Endothelial cell of umbilical vein (primary cell): Measurements from ENCODE around the gene SPTLC2. TPM values are rescaled to one million over a fixed set of nuclear protein-coding genes. Genes with fewer than 3 reads are reported as not detected.

ENCODE experiments used
- BruUV-seq: library from RNA; stranded (reverse); fragments of 400-500 nt; replicated peaks from 2 replicates; lab custom pipeline; 2021; lab: Mats Ljungman, UMichigan
- CTCF ChIA-PET: fragments of 300-600, 350-600 bp; sonication (Branson Sonifier 250); formaldehyde crosslinking; loops from one replicate; lab custom pipeline; 2021; ENCODE audit warnings: antibody characterized with exemption, inconsistent platforms; lab: Charles Lee
- POLR2A ChIA-PET: fragments of 300-600, 350-600 bp; sonication (Branson Sonifier 250); formaldehyde crosslinking; loops from one replicate; lab custom pipeline; 2021; ENCODE audit warnings: antibody characterized with exemption, inconsistent platforms; lab: Charles Lee
- DNase-seq: peaks from one replicate; pipeline ENCODE4 v3.0.0-alpha.2; 2011; ENCODE audit warnings: low read depth, low spot score
- FAIRE-seq: peaks from 2 replicates; lab custom pipeline; 2011; peaks lifted over from hg19 to GRCh38; lab: Jason Lieb, UNC
- H2AFZ ChIP-seq: 2 replicates; pipeline ENCODE4 v1.6.0; 2012; ENCODE audit warnings: low read depth, low read length, control low read depth, inconsistent platforms
- H3K27ac ChIP-seq: 2 replicates; pipeline ENCODE4 v1.5.1; 2011; ENCODE audit warnings: low read depth, mild to moderate bottlenecking, control low read depth, low read length, moderate library complexity; ENCODE audit not compliant: insufficient read depth
- H3K27me3 ChIP-seq, 2 experiments: 2 replicates each; pipeline versions ENCODE4 v1.6.0 to v1.6.1; 2011; ENCODE audit warnings: low read length in 2 of 2, mixed read lengths in 1 of 2; ENCODE audit not compliant: control insufficient read depth in 2 of 2, insufficient read depth in 2 of 2
- H3K36me3 ChIP-seq, 2 experiments: 2 replicates in 1 of 2; 3 replicates in 1 of 2; pipeline ENCODE4 v1.5.1; 2011; ENCODE audit warnings: low read length in 2 of 2, mild to moderate bottlenecking in 1 of 2, moderate library complexity in 1 of 2; ENCODE audit not compliant: control insufficient read depth in 2 of 2, insufficient read depth in 2 of 2; ENCODE audit errors: extremely low read depth in 1 of 2
- H3K4me1 ChIP-seq: 3 replicates; pipeline ENCODE4 v1.5.1; 2011; ENCODE audit warnings: mild to moderate bottlenecking, low read length; ENCODE audit not compliant: control insufficient read depth, insufficient read depth; ENCODE audit errors: extremely low read depth
- H3K4me2 ChIP-seq: 2 replicates; pipeline ENCODE4 v1.6.1; 2011; ENCODE audit warnings: low read length, control low read depth, mixed read lengths; ENCODE audit not compliant: insufficient read depth
- H3K4me3 ChIP-seq, 3 experiments: fragments of 200-600 bp in 1 of 3; sonication (generic), shearing (Covaris generic) in 1 of 3; replicated peaks in 1 of 3; 2 replicates each; pipeline ENCODE4 v1.5.1; 2011 to 2016; ENCODE audit warnings: control low read depth in 3 of 3, low read length in 3 of 3, mild to moderate bottlenecking in 2 of 3, inconsistent platforms in 1 of 3, low read depth in 1 of 3, moderate library complexity in 1 of 3; ENCODE audit not compliant: insufficient read depth in 1 of 3
- H3K79me2 ChIP-seq: 2 replicates; pipeline ENCODE4 v1.6.0; 2012; ENCODE audit warnings: low read length, inconsistent platforms; ENCODE audit not compliant: control insufficient read depth, insufficient read depth
- H3K9ac ChIP-seq: replicated peaks from 2 replicates; pipeline ENCODE3; 2011; ENCODE audit warnings: low read length, control low read depth; ENCODE audit not compliant: insufficient read depth; ENCODE audit errors: extremely low read depth
- H3K9me1 ChIP-seq: replicated peaks from 3 replicates; pipeline ENCODE4 v1.6.0; 2011; ENCODE audit warnings: mild to moderate bottlenecking, low read length; ENCODE audit not compliant: control insufficient read depth, insufficient read depth; ENCODE audit errors: extremely low read depth
- H3K9me3 ChIP-seq: replicated peaks from 2 replicates; pipeline ENCODE4 v1.5.1; 2012; ENCODE audit warnings: low read length, inconsistent platforms; ENCODE audit not compliant: control insufficient read depth, insufficient read depth
- H4K20me1 ChIP-seq: replicated peaks from 2 replicates; pipeline ENCODE3; 2011; ENCODE audit warnings: mild to moderate bottlenecking, low read length; ENCODE audit not compliant: control insufficient read depth, insufficient read depth; ENCODE audit errors: extremely low read depth
- CTCF ChIP-seq, 2 donors: IDR thresholded peaks; 1 replicate in 1 of 2; 2 replicates in 1 of 2; pipeline ENCODE4 v1.5.1; 2011; ENCODE audit warnings: low read length in 2 of 2, mild to moderate bottlenecking in 2 of 2, moderate library complexity in 2 of 2, control low read depth in 1 of 2, inconsistent platforms in 1 of 2, low read depth in 1 of 2; ENCODE audit not compliant: insufficient read depth in 1 of 2; ENCODE audit errors: extremely low read depth in 1 of 2
- EZH2 ChIP-seq: IDR thresholded peaks from 2 replicates; pipeline ENCODE4 v1.6.1; 2012; ENCODE audit warnings: borderline replicate concordance, low read depth, mild to moderate bottlenecking, moderate library complexity, low read length, inconsistent platforms; ENCODE audit not compliant: severe bottlenecking
- FOS ChIP-seq: IDR thresholded peaks from 2 replicates; pipeline ENCODE4 v1.6.1; 2011; ENCODE audit warnings: mild to moderate bottlenecking, low read length, moderate library complexity, borderline replicate concordance; ENCODE audit not compliant: insufficient read depth
- GATA2 ChIP-seq: IDR thresholded peaks from 2 replicates; pipeline ENCODE4 v1.7.0; 2011; ENCODE audit warnings: low read depth, mild to moderate bottlenecking, moderate library complexity, mixed read lengths, low read length; ENCODE audit not compliant: insufficient read length, insufficient read depth
- JUN ChIP-seq: IDR thresholded peaks from 2 replicates; pipeline ENCODE4 v1.6.1; 2011; ENCODE audit warnings: borderline replicate concordance, low read depth; ENCODE audit not compliant: insufficient read length, insufficient read depth
- MAX ChIP-seq: IDR thresholded peaks from 2 replicates; pipeline ENCODE4 v1.6.1; 2011; ENCODE audit not compliant: insufficient read depth, insufficient read length
- MYC ChIP-seq: IDR thresholded peaks from one replicate; pipeline ENCODE4 v1.6.1; 2011; ENCODE audit warnings: mild to moderate bottlenecking, low read depth, low read length
- POLR2A ChIP-seq: IDR thresholded peaks from 2 replicates; pipeline ENCODE4 v1.6.1; 2012; ENCODE audit warnings: low read depth, mild to moderate bottlenecking, control low read depth, low read length
- POLR2AphosphoS5 ChIP-seq: IDR thresholded peaks from 2 replicates; pipeline ENCODE4 v1.6.1; 2012; ENCODE audit warnings: low read depth, mild to moderate bottlenecking, control low read depth, low read length, moderate library complexity; ENCODE audit not compliant: insufficient read depth
- dilution Hi-C: fragments of 300-500 bp; cut with MboI; formaldehyde crosslinking; loops from one replicate; pipeline ENCODE4 v1.15.0; 2019; ENCODE audit warnings: low sequenced_read_pairs; ENCODE audit not compliant: extremely low pct_ligation_motif_present
- intact Hi-C: fragments of 100-400 bp; cut with micrococcal nuclease; formaldehyde crosslinking; loops from one replicate; pipeline ENCODE4 v1.10.0; 2022
- polyA plus RNA-seq, 4 experiments: library from polyadenylated mRNA; depleted of rRNA in 3 of 4; stranded (reverse) in 3 of 4; unstranded in 1 of 4; fragments of >200 nt; gene quantifications; 2 replicates each; pipeline versions ENCODE4 v1.2.1 to v1.2.3, GENCODE V29; 2011 to 2012; ENCODE audit warnings: missing spikeins in 1 of 4
- total RNA-seq: library from RNA; stranded (reverse); gene quantifications from 2 replicates; pipeline ENCODE4 v1.2.3, GENCODE V29; 2021

Gene SPTLC2
- total and polyA plus RNA-seq, 2 donors (not counting 3 experiments of a cell fraction or from before 2014, with no cell fraction given), result 19.1 to 71.3 TPM

DNA sequence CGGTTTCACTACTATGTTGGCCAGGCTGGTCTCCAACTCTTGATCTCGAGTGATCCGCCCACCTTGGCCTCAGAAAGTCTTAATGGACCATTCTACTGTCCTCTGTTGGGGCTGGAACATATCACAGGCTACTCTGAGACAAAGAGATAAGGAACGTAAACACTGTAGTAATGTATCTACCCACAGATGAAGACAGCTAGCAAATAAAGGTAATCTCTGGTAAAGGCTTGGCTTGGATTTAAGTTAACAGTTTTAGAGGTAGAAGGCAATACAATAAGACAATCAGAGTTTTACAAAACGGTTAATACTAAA lies 73.2 kb downstream of the SPTLC2 start:
- intact Hi-C loops, result loop anchor here (2.0 kb wide), 2 partner anchors 84 to 222 kb away; partner anchors contain the start of genes AHSA1, GSTZ1 and POMT2
- Histone ChIP-seq H2AFZ (no peak overlapping the region), H3K27ac (peak overlapping the region; percentile 79), H3K4me2 (peak overlapping the region; percentile 84), H3K9ac (peak overlapping the region; percentile 61), H3K27me3 (no peaks in the 10 kb centered on the region), H3K79me2 (peaks cover 9% of the 10 kb centered on the region), H3K4me3 (peak overlapping the region in 1 of 3 experiments; percentile 27), H4K20me1 (no peaks in the 10 kb centered on the region), H3K36me3 (peaks cover 3 to 6% of the 10 kb centered on the region in 2 experiments), H3K4me1 (peaks cover 29% of the 10 kb centered on the region), H3K9me1 (no peaks in the 10 kb centered on the region), H3K9me3 (no peaks in the 10 kb centered on the region)
- BruUV-seq, result no TSS peak
- dilution Hi-C loops, result no loop called here
- peak; percentile 44 for DNase-seq
- peak; percentile 60 for FAIRE-seq
- no peak for TF ChIP-seq GATA2
- TF ChIP-seq POLR2AphosphoS5, result no peak
- TF ChIP-seq EZH2, result no peak
- TF ChIP-seq CTCF (IDR thresholded peaks at IDR 0.05; ENCODE audit: extremely low read depth in 1 of 2, insufficient read depth in 1 of 2, low read depth in 1 of 2, low read length in 2 of 2), result no peak
- no peak for TF ChIP-seq POLR2A
- no peak for TF ChIP-seq MYC
- TF ChIP-seq JUN, result no peak
- no peak for TF ChIP-seq MAX
- no peak for TF ChIP-seq FOS
- CTCF ChIA-PET, result interaction anchor here (0.8 to 2.8 kb wide), 6 partner anchors 8 to 390 kb away, joined by 3 to 25 read pairs (median 4); partner anchors contain the start of genes AHSA1 and VIPAS39
- POLR2A ChIA-PET, result interaction anchor here (1.0 kb wide), 1 partner anchor 84 kb away, joined by 4 read pairs; no protein-coding TSS in a partner anchor
